HEK293 (cell line): ENCODE data around the gene STAC2.

ENCODE experiments used
- CTCF ChIA-PET: fragments of 350-600 bp; formaldehyde crosslinking; extraction: SDS; loops from one replicate; lab custom pipeline; 2021; ENCODE audit warnings: antibody characterized with exemption; lab: Yijun Ruan, JAX
- POLR2A ChIA-PET: fragments of 300-600 bp; formaldehyde crosslinking; extraction: SDS; loops from one replicate; lab custom pipeline; 2020; ENCODE audit warnings: antibody characterized with exemption, inconsistent platforms; lab: Yijun Ruan, JAX
- H3K27ac ChIP-seq: fragments of 200-500 bp; sonication (Bioruptor generic); 2 replicates; pipeline ENCODE4 v1.5.1; 2014; ENCODE audit warnings: low read depth, low read length, control low read depth, inconsistent platforms; ENCODE audit errors: extremely low read depth
- H3K36me3 ChIP-seq, 2 experiments: fragments of 200-500 bp in 1 of 2; sonication (Bioruptor generic) in 1 of 2; 1 replicate in 1 of 2; 2 replicates in 1 of 2; pipeline ENCODE4 v1.5.1; 2014 to 2017; ENCODE audit warnings: inconsistent platforms in 2 of 2, low read length in 2 of 2; ENCODE audit not compliant: control insufficient read depth in 2 of 2, insufficient read depth in 1 of 2
- H3K4me1 ChIP-seq: fragments of 200-500 bp; sonication (Bioruptor generic); 2 replicates; pipeline ENCODE4 v1.5.1; 2014; ENCODE audit warnings: mild to moderate bottlenecking, low read length, inconsistent platforms; ENCODE audit not compliant: control insufficient read depth, insufficient read depth
- H3K4me3 ChIP-seq: 2 replicates; pipeline ENCODE4 v1.5.1; 2011; ENCODE audit warnings: low read depth, mild to moderate bottlenecking, control low read depth, low read length, moderate library complexity
- H3K9me3 ChIP-seq: fragments of 200-500 bp; sonication (Bioruptor generic); 2 replicates; pipeline ENCODE4 v1.5.1; 2014; ENCODE audit warnings: low read depth, low read length, inconsistent platforms; ENCODE audit not compliant: control insufficient read depth, insufficient read depth
- EGR2 ChIP-seq: fragments of 450-650 bp; formaldehyde crosslinking; IDR thresholded peaks from 2 replicates; pipeline ENCODE4 v1.5.1; 2016; ENCODE audit warnings: low read depth, missing biosample characterization, missing genetic modification characterization
- GLI4 ChIP-seq: fragments of 450-650 bp; formaldehyde crosslinking; IDR thresholded peaks from 2 replicates; pipeline ENCODE4 v1.5.1; 2016; ENCODE audit warnings: missing biosample characterization, missing genetic modification characterization
- GLIS1 ChIP-seq: fragments of 450-650 bp; formaldehyde crosslinking; IDR thresholded peaks from 2 replicates; pipeline ENCODE4 v1.5.1; 2016; ENCODE audit warnings: missing biosample characterization, missing genetic modification characterization
- KLF1 ChIP-seq: fragments of 450-650 bp; formaldehyde crosslinking; IDR thresholded peaks from 2 replicates; pipeline ENCODE4 v1.5.1; 2016; ENCODE audit warnings: missing biosample characterization, missing genetic modification characterization
- MZF1 ChIP-seq: fragments of 450-650 bp; formaldehyde crosslinking; IDR thresholded peaks from 2 replicates; pipeline ENCODE4 v1.5.1; 2017; ENCODE audit warnings: missing biosample characterization, missing genetic modification characterization, borderline replicate concordance
- SCRT2 ChIP-seq: fragments of 450-650 bp; formaldehyde crosslinking; IDR thresholded peaks from 2 replicates; pipeline ENCODE4 v1.5.1; 2016; ENCODE audit warnings: missing biosample characterization, missing genetic modification characterization
- ZBTB17 ChIP-seq: fragments of 450-650 bp; formaldehyde crosslinking; IDR thresholded peaks from 2 replicates; pipeline ENCODE4 v1.5.1; 2016; ENCODE audit warnings: missing biosample characterization, missing genetic modification characterization
- ZEB2 ChIP-seq: fragments of 450-650 bp; formaldehyde crosslinking; IDR thresholded peaks from 2 replicates; pipeline ENCODE4 v1.5.1; 2016; ENCODE audit warnings: missing biosample characterization, missing genetic modification characterization
- ZFHX2 ChIP-seq: fragments of 450-650 bp; formaldehyde crosslinking; conservative IDR thresholded peaks from 2 replicates; pipeline ENCODE4 v1.5.1; 2016; ENCODE audit warnings: missing biosample characterization, missing genetic modification characterization
- ZIC2 ChIP-seq: fragments of 450-650 bp; formaldehyde crosslinking; IDR thresholded peaks from 2 replicates; pipeline ENCODE4 v1.5.1; 2016; ENCODE audit warnings: missing biosample characterization, missing genetic modification characterization
- ZNF174 ChIP-seq: fragments of 450-650 bp; formaldehyde crosslinking; IDR thresholded peaks from 2 replicates; pipeline ENCODE4 v1.5.0; 2017; ENCODE audit warnings: missing biosample characterization, mild to moderate bottlenecking, missing genetic modification characterization
- ZNF433 ChIP-seq: fragments of 450-650 bp; formaldehyde crosslinking; IDR thresholded peaks from 2 replicates; pipeline ENCODE4 v1.5.1; 2016; ENCODE audit warnings: missing biosample characterization, missing genetic modification characterization, low read depth
- ZNF510 ChIP-seq: fragments of 450-650 bp; formaldehyde crosslinking; IDR thresholded peaks from 2 replicates; pipeline ENCODE4 v1.5.1; 2018; ENCODE audit warnings: mild to moderate bottlenecking, missing genetic modification characterization, missing biosample characterization; ENCODE audit not compliant: insufficient replicate concordance
- ZNF555 ChIP-seq: fragments of 450-650 bp; formaldehyde crosslinking; conservative IDR thresholded peaks from 2 replicates; pipeline ENCODE4 v1.5.1; 2017; ENCODE audit warnings: missing biosample characterization, mild to moderate bottlenecking, missing genetic modification characterization, inconsistent platforms
- ZNF560 ChIP-seq: fragments of 450-650 bp; formaldehyde crosslinking; IDR thresholded peaks from 2 replicates; pipeline ENCODE4 v1.5.1; 2017; ENCODE audit warnings: missing biosample characterization, missing genetic modification characterization, borderline replicate concordance
- ZNF600 ChIP-seq: fragments of 450-650 bp; formaldehyde crosslinking; IDR thresholded peaks from 2 replicates; pipeline ENCODE4 v1.5.1; 2016; ENCODE audit warnings: missing biosample characterization, missing genetic modification characterization
- ZNF707 ChIP-seq: fragments of 450-650 bp; formaldehyde crosslinking; IDR thresholded peaks from 2 replicates; pipeline ENCODE4 v1.5.1; 2016; ENCODE audit warnings: missing biosample characterization, missing genetic modification characterization
- TF ChIP-seq, protein P1 (sequence below): fragments of 450-650 bp; formaldehyde crosslinking; IDR thresholded peaks from 2 replicates; pipeline ENCODE4 v1.5.1; 2016; ENCODE audit warnings: missing biosample characterization, missing genetic modification characterization
- TF ChIP-seq, protein P2 (sequence below): fragments of 450-650 bp; formaldehyde crosslinking; conservative IDR thresholded peaks from 2 replicates; pipeline ENCODE4 v1.5.1; 2016; ENCODE audit warnings: low read depth, missing biosample characterization, missing genetic modification characterization

The STAC2 gene

DNA sequence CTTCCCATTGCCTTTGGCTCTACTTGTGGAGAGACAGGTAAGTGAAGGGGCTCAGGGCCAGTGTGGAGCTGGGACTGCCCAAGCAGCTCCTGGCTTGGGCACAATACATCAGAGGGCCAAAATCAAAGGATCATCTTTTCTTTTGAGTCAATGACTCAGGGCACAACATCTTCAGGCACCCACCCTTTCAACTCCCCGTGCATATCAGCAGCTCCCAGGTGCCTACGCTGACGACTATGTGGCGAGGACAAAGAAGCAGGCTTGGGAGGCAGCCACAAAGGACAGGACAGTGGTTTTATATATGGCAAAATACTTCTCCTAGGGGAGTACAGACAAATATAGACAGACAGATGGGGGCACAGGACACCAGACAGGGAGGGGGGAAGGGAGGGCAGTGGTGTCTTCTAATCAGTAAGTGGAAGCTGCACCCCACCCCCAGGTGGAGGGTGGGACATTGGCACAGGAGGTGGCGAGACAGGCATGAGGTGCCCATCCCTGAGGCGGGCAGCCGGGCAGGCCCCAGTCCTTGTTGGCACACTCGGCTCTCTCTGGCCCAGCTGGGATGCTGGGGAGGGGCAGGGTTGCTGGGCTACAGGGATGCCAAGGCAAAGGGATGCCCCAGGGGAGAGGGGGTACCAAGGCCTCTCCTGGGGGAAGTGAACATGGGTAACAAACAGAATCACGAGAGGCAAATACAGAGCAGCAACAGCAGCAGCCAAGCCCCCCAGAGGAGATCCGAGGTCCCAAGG is 52.0 kb downstream of the STAC2 start:
- Histone ChIP-seq H3K36me3 (peaks cover 8 to 31% of the 10 kb centered on the region in 2 experiments; a peak in 2 of 3 replicates), H3K4me3 (no peak overlapping the region), H3K27ac (no peak overlapping the region), H3K4me1 (0 out of 2 replicates have a peak, but pooled peaks cover 5% of the 10 kb centered on the region), H3K9me3 (no peaks in the 10 kb centered on the region)
- ChIA-PET CTCF (interaction anchor here (0.5 to 6.8 kb wide), 28 partner anchors 10 to 450 kb away, joined by 3 to 183 read pairs (median 5); partner anchors contain the start of genes ARL5C, CACNB1 and RPL19), POLR2A (interaction anchor here (1.1 to 2.0 kb wide), 3 partner anchors 9 to 26 kb away, joined by 4 to 18 read pairs (median 7); partner anchors contain the start of gene RPL19)
- TF ChIP-seq ZNF510 (tag by site-specific recombination): no peak
- no peak for TF ChIP-seq ZNF174 (tag by site-specific recombination)
- TF ChIP-seq, protein P1, sequence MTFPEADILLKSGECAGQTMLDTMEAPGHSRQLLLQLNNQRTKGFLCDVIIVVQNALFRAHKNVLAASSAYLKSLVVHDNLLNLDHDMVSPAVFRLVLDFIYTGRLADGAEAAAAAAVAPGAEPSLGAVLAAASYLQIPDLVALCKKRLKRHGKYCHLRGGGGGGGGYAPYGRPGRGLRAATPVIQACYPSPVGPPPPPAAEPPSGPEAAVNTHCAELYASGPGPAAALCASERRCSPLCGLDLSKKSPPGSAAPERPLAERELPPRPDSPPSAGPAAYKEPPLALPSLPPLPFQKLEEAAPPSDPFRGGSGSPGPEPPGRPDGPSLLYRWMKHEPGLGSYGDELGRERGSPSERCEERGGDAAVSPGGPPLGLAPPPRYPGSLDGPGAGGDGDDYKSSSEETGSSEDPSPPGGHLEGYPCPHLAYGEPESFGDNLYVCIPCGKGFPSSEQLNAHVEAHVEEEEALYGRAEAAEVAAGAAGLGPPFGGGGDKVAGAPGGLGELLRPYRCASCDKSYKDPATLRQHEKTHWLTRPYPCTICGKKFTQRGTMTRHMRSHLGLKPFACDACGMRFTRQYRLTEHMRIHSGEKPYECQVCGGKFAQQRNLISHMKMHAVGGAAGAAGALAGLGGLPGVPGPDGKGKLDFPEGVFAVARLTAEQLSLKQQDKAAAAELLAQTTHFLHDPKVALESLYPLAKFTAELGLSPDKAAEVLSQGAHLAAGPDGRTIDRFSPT: peak; percentile 70; the same call in 1 of the 2 replicates

DNA sequence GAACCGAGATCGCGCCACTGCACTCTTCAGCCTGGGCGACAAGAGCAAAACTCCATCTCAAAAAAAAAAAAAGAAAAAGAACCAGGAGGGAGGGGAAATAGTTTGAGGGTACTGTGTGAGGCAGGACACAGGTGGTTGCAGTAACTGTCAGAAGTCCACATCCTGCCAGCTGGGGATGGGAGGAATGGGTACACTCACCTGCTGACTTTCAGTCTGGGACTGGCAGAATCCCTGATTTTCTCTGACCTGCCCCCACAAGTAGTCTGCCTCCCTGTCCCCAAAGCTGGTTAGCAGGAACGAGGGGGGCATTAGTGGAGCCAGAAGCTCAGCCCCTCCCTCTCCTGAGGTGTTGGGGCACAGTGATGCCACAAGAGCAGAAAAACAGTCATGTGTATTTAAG is 52.7 kb downstream of the STAC2 start:
- peaks cover 8 to 30% of the 10 kb centered on the region in 2 experiments; a peak in 2 of 3 replicates for H3K36me3 ChIP-seq
- CTCF ChIA-PET: interaction anchor here (0.5 to 6.8 kb wide), 9 partner anchors 9 to 291 kb away, joined by 3 to 183 read pairs (median 5); partner anchors contain the start of genes ARL5C and CACNB1
- TF ChIP-seq ZNF600 (tag by site-specific recombination): peak; percentile 72
- TF ChIP-seq SCRT2 (tag by site-specific recombination): 0 out of 2 replicates have a peak, but pooled peaks have one; percentile 21
- no peak for TF ChIP-seq ZNF560 (tag by site-specific recombination)
- H3K4me3 ChIP-seq: no peak overlapping the region
- H3K27ac ChIP-seq: no peak overlapping the region
- POLR2A ChIA-PET: interaction anchor here (0.7 to 1.7 kb wide), 3 partner anchors 8 to 27 kb away, joined by 3 to 7 read pairs (median 4); partner anchors contain the start of gene RPL19
- H3K4me1 ChIP-seq: no peaks in the 10 kb centered on the region
- H3K9me3 ChIP-seq: no peaks in the 10 kb centered on the region

DNA sequence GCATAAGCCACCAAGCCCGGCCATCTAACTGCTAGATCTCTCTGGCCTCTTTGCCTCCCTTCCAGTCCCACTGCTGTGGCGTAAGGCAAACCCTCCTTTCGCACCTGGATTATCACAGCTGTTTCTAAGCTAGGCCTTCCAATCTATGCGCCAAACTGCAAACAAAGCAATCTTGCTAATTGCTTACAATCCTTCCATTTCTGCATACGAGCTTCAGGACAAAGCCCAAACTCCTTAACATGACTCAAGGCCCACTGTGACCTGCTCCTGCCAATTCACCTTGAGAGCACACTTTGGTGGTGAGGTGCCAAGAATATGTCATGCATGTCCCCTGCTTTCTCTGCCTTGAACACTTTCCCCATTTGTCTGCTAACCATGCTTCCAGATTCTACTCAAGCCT is 53.8 kb downstream of the STAC2 start:
- CTCF ChIA-PET: interaction anchor here (0.5 to 2.5 kb wide), 6 partner anchors 18 to 1285 kb away, joined by 3 to 6 read pairs (median 4); no protein-coding TSS in a partner anchor
- 0 out of 2 replicates have a peak, but pooled peaks cover 3% of the 10 kb centered on the region for H3K4me1 ChIP-seq
- TF ChIP-seq ZIC2 (tag by site-specific recombination) (no peak), MZF1 (tag by site-specific recombination) (no peak), ZNF433 (tag by site-specific recombination) (no peak)
- TF ChIP-seq, all 188 proteins: peak for 0
- H3K9me3 ChIP-seq: no peaks in the 10 kb centered on the region
- peaks cover 0 to 19% of the 10 kb centered on the region in 2 experiments; a peak in 2 of 3 replicates for H3K36me3 ChIP-seq
- H3K27ac ChIP-seq: no peak overlapping the region
- POLR2A ChIA-PET: no interaction called here
- H3K4me3 ChIP-seq: no peak overlapping the region

DNA sequence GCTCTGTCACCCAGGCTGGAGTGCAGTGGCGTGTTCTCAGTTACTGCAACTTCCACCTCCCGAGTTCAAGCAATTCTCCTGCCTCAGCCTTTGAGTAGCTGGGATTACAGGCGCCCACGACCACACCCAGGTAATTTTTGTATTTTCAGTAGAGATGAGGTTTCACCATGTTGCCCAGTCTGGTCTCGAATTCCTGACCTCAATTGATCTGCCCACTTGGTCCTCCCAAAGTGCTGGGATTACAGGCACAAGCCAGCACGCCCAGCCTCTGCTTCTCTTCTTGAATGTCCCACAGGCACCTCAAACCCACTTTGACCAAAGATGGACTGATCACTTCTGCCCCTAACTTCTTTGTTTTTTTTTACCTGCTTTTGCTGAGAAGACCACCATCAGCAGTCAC is 55.2 kb downstream of the STAC2 start:
- ChIA-PET CTCF (interaction anchor here (0.6 to 2.5 kb wide), 6 partner anchors 8 to 450 kb away, joined by 3 to 6 read pairs (median 6); no protein-coding TSS in a partner anchor), POLR2A (interaction anchor here (3.0 kb wide), 1 partner anchor 30 kb away, joined by 22 read pairs; the partner anchor contains the start of gene RPL19)
- Histone ChIP-seq H3K36me3 (peaks cover 0 to 6% of the 10 kb centered on the region in 2 experiments; a peak in 1 of 3 replicates), H3K27ac (no peak overlapping the region), H3K9me3 (no peaks in the 10 kb centered on the region), H3K4me3 (no peak overlapping the region), H3K4me1 (0 out of 2 replicates have a peak, but pooled peaks cover 4% of the 10 kb centered on the region)
- TF ChIP-seq ZFHX2 (tag by site-specific recombination) (peak; percentile 59), ZNF707 (tag by site-specific recombination) (no peak), ZEB2 (tag by site-specific recombination) (no peak), ZNF555 (tag by site-specific recombination) (no peak), GLIS1 (tag by site-specific recombination) (no peak), GLI4 (no peak), KLF1 (tag by site-specific recombination) (0 out of 2 replicates have a peak, but pooled peaks have one; percentile 12), ZBTB17 (tag by site-specific recombination) (no peak), EGR2 (tag by site-specific recombination) (peak; percentile 72)
- TF ChIP-seq, protein P2, sequence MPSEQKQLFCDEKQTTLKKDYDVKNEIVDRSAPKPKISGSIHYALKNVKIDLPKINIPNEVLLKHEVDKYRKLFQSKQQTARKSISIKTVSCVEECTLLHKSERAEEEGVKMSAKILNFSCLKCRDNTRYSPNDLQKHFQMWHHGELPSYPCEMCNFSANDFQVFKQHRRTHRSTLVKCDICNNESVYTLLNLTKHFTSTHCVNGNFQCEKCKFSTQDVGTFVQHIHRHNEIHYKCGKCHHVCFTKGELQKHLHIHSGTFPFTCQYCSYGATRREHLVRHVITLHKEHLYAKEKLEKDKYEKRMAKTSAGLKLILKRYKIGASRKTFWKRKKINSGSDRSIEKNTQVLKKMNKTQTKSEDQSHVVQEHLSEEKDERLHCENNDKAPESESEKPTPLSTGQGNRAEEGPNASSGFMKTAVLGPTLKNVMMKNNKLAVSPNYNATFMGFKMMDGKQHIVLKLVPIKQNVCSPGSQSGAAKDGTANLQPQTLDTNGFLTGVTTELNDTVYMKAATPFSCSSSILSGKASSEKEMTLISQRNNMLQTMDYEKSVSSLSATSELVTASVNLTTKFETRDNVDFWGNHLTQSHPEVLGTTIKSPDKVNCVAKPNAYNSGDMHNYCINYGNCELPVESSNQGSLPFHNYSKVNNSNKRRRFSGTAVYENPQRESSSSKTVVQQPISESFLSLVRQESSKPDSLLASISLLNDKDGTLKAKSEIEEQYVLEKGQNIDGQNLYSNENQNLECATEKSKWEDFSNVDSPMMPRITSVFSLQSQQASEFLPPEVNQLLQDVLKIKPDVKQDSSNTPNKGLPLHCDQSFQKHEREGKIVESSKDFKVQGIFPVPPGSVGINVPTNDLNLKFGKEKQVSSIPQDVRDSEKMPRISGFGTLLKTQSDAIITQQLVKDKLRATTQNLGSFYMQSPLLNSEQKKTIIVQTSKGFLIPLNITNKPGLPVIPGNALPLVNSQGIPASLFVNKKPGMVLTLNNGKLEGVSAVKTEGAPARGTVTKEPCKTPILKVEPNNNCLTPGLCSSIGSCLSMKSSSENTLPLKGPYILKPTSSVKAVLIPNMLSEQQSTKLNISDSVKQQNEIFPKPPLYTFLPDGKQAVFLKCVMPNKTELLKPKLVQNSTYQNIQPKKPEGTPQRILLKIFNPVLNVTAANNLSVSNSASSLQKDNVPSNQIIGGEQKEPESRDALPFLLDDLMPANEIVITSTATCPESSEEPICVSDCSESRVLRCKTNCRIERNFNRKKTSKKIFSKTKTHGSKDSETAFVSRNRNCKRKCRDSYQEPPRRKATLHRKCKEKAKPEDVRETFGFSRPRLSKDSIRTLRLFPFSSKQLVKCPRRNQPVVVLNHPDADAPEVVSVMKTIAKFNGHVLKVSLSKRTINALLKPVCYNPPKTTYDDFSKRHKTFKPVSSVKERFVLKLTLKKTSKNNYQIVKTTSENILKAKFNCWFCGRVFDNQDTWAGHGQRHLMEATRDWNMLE (tag by site-specific recombination): no peak
